Cardiac fibroblast (primary cell): ENCODE results near the gene RCE1.

Experiments used
- DNase-seq, 2 donors: peaks; one replicate each; pipeline versions ENCODE4 v3.0.0 to v3.0.0-alpha.2; 2010; ENCODE audit warnings: low read depth in 2 of 2
- H3K4me3 ChIP-seq, 2 donors: replicated peaks in 1 of 2; 1 replicate in 1 of 2; 2 replicates in 1 of 2; pipeline ENCODE4 v1.5.1; 2011; ENCODE audit warnings: low read depth in 2 of 2, low read length in 2 of 2, mild to moderate bottlenecking in 2 of 2, moderate library complexity in 1 of 2
- CTCF ChIP-seq: IDR thresholded peaks from one replicate; pipeline ENCODE4 v1.5.1; 2011; ENCODE audit warnings: low read depth, mild to moderate bottlenecking, low read length, inconsistent platforms

The RCE1 gene

GRCh38 chr11:66877588-66878385 is 34.5 kb downstream of the RCE1 start:
- no peak overlapping the region for H3K4me3 ChIP-seq
- peak; percentile 36 to 46 for DNase-seq
- no peak for TF ChIP-seq CTCF

DNA sequence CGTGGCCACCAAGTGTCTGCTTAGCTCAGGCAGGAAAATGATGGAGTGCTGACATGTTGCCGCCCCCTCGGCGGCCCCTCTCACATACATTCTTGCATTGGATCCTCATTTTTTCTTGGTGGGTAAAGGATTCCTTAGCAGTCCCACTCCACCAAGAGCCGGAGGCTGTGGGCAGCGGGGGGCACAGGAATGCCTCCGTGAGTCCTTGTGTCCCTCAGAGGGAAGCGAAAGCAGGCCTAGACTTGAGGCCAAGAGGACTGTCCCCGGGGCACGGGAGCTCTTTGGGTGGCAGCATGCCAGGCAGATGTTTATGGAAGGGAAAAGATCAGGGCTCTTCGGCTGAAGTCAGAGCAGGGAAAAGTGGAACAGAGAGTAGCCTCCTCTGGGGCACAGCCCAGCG is 35.2 kb downstream of the RCE1 start:
- no peak for DNase-seq
- no peak overlapping the region for H3K4me3 ChIP-seq
- TF ChIP-seq CTCF, result no peak

DNA sequence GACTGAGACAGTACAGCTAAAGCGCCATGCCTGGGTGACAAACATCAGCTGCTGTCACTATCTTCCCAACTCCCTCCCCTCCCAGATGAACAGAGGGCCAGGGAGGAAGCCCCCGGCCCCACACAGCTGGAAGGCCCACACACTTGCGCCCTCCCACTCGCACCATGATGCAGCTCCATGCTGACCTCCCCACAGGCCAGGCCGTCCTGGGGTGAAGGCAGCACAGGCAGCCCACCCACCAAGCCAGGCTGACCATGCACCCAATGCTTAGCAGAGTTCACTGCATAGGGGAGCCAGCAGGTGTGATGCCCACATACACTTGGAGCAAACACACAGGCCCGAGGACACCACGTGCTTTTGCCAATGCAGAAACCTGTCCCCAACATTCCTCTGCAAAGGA is 35.8 kb downstream of the RCE1 start:
- no peak for DNase-seq
- H3K4me3 ChIP-seq, result no peak overlapping the region

GRCh38 chr11:66879583-66879982 is 36.3 kb downstream of the RCE1 start:
- no peak for DNase-seq
- no peak for TF ChIP-seq CTCF
- H3K4me3 ChIP-seq, result no peak overlapping the region

More for the DNA sequence above, 35.8 kb downstream of the RCE1 start:
- no peak for TF ChIP-seq CTCF

DNA sequence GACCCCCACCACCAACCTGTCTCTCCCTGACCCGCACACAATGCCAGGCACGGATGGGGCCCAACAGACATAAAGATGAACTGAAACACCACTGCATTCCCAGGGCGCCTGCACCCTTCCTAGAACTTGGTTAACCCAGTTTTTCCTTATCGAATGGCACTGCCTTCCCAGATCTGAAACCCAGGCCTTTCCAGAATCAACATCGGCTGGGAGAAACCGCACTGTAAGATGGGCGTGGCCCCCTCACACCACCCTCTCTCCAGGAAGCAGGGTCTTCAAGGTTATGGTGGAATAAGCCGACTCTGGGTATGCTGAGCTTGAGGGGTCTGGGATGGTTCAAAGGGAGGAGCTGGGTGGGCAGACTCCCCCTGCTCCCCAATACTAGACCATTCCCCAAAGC is 36.8 kb downstream of the RCE1 start:
- no peak overlapping the region for H3K4me3 ChIP-seq
- TF ChIP-seq CTCF, result no peak
- no peak for DNase-seq

- no peak for DNase-seq
These were observed 37.5 kb downstream of the RCE1 start for GRCh38 chr11:66880496-66881450.

More at GRCh38 chr11:66880496-66881450, 37.5 kb downstream of the RCE1 start:
- H3K4me3 ChIP-seq, result no peak overlapping the region
- no peak for TF ChIP-seq CTCF
